Mononuclear cell (primary cell): ENCODE results near the gene ODC1. TPM values are rescaled to one million over a fixed set of nuclear protein-coding genes. Genes with fewer than 3 reads are reported as not detected.
"Not testable (repeated sequence)": the region's sequence is repeated elsewhere in the genome, so short reads cannot be mapped to it uniquely, and the experiment has no call there.

ENCODE experiments used
- H3K27me3 ChIP-seq: 2 replicates; pipeline ENCODE4 v1.6.0; 2011; ENCODE audit warnings: low read length, control low read depth; ENCODE audit not compliant: insufficient read depth
- H3K4me1 ChIP-seq: 2 replicates; pipeline ENCODE4 v1.5.1; 2011; ENCODE audit warnings: mild to moderate bottlenecking, low read length, control low read depth; ENCODE audit not compliant: insufficient read depth
- H3K4me3 ChIP-seq: 2 replicates; pipeline ENCODE4 v1.5.1; 2011; ENCODE audit warnings: mild to moderate bottlenecking, low read length, moderate library complexity
- H3K9me3 ChIP-seq: 2 replicates; pipeline ENCODE4 v1.5.1; 2011; ENCODE audit warnings: low read depth, mild to moderate bottlenecking, control low read depth, low read length
- total RNA-seq: library from RNA; depleted of rRNA; stranded (reverse); fragments of >200 nt; gene quantifications from one replicate; pipeline ENCODE4 v1.2.3, GENCODE V29; 2012

The ODC1 gene
- total RNA-seq, 1 donor, result 163 TPM

DNA sequence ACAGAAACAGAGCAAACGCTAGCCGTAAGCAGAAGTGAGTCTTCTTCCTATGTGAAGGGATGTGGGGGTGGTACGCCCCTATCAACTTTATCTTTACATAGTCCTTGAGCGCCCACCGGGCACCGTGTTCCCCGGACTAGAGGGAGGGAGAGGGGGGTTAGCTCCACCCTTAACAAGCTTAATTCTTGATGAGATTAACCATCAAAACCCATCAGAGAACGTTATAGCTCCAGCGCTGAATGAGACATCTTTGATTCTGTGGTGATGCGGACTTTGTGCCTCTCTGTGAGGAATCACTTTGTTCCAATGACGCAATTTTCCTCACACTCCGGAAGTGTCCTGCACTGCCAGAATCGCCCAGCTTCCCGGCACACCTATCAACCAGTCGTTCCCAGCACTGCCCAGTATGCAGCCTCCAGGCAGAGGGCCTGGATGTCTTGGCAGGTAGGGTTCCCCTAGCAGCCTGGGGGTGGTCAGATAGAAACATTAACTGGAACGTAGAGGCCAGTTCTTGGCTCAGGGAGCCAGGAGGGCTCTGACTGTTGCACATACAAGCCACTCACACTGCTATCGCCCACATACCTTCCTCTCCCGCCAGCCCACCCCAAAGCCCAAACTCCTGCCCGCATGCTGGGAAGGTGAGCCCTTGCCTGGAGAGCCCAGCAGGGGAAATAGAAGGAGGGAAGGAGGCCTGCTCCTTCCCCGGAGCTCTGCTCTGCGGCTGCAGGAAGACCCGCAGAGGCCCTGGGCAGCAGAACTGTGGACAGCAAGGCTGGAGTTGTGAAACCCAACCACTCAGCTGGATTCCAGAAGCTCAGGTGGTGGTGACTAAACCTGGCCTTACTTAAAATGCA is 1.9 kb upstream of the ODC1 start:
- no peaks in the 10 kb centered on the region for H3K27me3 ChIP-seq
- H3K9me3 ChIP-seq, result no peaks in the 10 kb centered on the region
- H3K4me3 ChIP-seq, result no peak overlapping the region
- peaks cover 39% of the 10 kb centered on the region for H3K4me1 ChIP-seq

DNA sequence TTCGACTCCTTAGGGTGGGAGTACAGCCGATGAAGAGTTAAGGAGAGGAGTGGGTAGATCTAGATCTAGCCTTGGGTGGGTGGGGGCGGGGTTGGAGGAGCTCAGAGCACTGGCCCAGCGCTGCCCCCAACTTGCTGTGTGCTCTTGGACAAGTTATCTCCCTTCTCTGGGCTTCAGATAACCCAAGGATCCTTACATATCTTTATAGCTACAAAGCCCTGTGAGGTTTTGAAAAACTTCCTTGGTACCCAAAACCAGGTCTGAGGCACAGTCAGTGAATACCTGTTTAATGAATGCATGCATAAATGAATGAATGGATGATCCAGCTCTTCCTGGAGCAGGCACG is 1.3 kb upstream of the ODC1 start:
- Histone ChIP-seq H3K4me3 (no peak overlapping the region), H3K9me3 (no peaks in the 10 kb centered on the region), H3K4me1 (peaks cover 45% of the 10 kb centered on the region), H3K27me3 (no peaks in the 10 kb centered on the region)

DNA sequence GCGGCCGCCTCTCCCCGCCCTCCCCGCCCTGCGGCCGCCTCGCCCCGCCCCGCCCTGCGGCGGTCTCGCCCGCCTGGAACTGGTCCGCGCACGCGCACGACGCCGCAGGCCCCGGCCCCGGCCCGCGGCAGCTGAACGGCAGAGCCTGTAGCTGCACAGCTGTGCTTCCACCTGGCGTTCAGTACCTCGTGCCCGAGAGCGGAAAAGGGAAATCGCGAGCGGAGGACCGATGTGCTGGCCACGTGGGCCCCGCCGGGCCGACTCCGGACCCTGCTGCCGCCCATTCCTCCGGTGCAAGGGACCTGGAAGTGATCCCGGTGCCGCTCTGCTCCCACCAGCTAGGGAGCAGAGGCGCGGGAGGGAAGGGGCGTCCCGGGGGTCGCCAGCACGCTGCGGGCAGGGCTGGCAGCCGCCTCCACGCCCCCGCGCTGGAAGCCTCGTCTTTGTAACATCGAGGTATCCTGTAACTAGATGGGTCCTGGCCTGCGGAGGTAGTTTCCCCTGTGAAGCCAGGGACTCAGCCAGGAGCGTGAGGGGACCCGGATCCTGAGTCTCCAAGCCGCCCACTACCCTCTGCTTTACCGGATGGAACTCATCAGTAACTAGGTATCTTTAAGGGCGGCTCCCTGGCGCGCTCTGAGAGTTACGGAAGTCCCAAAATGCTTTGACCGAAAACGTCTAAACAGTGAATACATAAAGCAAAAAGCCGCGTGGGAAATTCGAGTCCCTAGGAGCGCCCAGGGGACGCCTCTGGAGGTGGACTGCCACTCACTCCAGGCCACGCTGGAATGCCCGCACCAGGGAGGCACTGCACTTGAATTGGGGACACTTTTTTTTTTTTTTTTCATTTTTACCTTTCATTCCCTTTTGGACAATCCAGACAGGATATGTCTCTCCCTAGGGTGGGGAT is 704 bp upstream of the ODC1 start:
- Histone ChIP-seq H3K4me3 (peak overlapping the region; percentile 60), H3K4me1 (peaks cover 48% of the 10 kb centered on the region), H3K9me3 (no peaks in the 10 kb centered on the region), H3K27me3 (no peaks in the 10 kb centered on the region)

DNA sequence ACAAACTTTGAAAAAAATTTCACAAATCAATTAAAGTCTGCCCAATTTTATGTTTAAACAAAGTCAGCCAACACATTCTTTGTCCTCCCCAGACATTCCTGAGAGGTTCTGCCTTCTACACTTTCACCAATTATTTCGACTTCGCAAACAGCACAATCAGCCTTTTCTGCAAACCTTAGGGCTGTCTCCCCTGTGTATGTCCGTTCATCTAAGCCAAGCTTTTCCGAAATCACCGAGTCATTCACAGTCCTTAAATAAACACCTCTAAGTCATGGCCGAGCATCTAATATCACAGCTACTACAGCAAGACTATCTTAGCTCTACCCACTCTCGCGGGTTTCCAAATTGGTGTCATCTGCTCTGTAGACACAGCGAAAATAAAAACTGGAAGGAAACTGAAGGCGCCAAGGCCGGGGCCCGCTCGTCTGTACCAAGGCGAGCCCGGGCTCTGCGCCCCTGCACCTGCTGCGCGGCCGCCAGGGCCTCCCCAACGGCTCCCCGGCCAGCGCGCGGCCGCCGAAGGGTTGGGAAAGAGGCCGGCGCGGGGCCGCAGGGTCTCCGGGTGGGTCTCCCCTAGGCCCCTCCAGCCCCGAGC is 730 bp downstream of the ODC1 start:
- peaks cover 48% of the 10 kb centered on the region for H3K4me1 ChIP-seq
- H3K4me3 ChIP-seq, result peak overlapping the region; percentile 47
- H3K27me3 ChIP-seq, result no peaks in the 10 kb centered on the region
- no peaks in the 10 kb centered on the region for H3K9me3 ChIP-seq

DNA sequence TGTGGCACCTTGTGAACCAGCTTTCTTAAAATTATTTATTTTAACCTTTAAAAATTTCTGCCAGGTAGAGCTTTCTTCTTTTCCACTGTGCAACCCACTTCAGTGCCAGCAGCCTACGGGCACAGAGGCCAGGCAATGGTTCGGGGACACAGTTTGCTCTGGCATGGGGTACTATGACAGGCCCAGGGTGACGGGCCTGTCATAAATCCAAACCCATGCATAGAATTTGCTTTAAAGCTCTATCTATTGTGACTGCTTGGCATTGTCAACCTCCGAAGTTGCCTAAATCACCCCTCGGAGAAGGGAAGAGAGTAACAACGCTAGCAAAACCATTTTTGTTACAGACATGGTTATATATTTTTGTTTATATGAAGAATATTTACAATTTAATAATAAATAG is 1.5 kb downstream of the ODC1 start:
- Histone ChIP-seq H3K27me3 (no peaks in the 10 kb centered on the region), H3K9me3 (no peaks in the 10 kb centered on the region), H3K4me3 (no peak overlapping the region), H3K4me1 (peaks cover 48% of the 10 kb centered on the region)

DNA sequence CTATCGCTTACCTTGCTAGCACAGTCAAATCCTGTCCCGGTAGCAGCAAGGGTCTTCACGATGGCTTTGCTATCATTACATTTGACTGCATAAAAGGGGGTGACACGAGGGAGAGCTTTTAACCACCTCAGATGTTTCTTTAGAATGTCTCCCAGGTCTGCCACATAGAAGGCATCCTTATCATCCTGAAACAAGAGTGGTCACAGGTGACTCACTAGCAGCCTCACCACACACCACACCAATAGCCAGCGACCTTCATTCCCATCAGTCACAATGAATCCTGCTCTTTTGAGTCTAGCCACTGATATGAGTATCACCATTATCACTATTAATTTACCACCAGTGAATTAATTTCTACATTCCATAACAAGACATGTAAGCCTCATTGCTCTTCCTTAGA is 3.7 kb downstream of the ODC1 start:
- no peak overlapping the region for H3K4me3 ChIP-seq
- no peaks in the 10 kb centered on the region for H3K27me3 ChIP-seq
- H3K9me3 ChIP-seq, result no peaks in the 10 kb centered on the region
- H3K4me1 ChIP-seq, result peaks cover 43% of the 10 kb centered on the region

DNA sequence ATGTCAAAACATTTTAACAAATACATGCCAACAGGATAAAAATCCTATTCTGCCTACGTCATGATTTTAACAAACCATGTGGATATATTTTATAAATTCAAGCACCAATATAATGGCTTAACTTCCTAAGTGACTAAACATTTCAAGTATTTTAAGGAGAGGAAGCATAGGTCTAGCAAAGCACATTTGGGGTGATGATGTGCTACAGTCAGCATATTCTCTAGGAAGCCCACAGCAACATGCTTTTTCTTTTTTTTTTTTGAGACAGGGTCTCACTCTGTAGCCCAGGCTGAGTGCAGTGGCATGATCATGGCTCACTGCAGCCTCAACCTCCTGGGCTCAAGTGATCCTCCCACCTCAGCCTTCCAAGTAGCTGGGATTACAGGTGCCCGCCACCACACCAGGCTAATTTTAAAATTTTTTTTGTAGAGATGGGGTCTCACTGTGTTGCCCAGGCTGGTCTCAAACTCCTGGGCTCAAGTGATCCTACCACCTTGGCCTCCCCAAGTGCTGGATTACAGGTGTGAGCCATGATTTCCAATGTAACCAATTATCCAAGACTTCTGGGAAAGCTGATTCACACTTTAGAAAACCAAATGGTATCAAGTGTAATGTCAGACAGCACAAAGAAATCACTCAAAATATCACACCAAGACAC is 5.5 kb downstream of the ODC1 start:
- not testable (repeated sequence) for H3K4me3 ChIP-seq, H3K9me3 ChIP-seq, H3K27me3 ChIP-seq
- H3K4me1 ChIP-seq, result peaks cover 34% of the 10 kb centered on the region

DNA sequence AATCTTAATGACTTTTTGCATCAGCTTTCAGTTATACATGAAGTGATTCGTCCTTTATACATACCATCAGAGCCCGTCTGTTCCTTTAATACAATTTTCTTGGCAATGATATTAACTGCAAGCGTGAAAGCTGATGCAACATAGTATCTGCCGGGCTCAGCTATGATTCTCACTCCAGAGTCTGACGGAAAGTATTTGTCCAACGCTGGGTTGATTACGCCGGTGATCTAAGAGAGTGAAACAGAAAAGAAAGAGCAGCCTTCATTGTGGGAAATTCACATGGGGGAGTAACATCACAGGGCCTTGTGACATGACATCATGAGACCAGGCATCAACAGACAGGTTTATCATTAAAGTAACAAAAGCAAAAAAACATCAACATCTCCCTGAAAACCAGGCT is 6.2 kb downstream of the ODC1 start:
- peaks cover 27% of the 10 kb centered on the region for H3K4me1 ChIP-seq
- H3K27me3 ChIP-seq, result no peaks in the 10 kb centered on the region
- H3K4me3 ChIP-seq, result no peak overlapping the region
- H3K9me3 ChIP-seq, result no peaks in the 10 kb centered on the region

DNA sequence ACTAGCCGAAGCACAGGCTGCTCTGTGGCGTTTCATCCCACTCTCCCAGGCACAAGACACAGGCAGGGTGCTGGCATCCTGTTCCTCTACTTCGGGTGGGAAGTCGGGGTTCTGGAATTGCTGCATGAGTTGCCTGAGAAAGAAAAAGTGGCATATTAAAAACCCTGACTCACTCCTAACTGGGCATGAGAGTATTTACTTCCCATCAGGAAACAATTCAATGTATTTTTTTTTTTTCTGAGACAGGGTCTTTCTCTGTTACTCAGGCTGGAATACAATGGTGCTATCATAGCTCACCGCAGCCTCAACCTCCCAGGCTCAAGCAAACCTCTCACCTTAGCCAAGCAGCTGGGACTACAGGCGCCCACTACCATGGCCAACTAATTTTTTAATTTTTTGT is 7.4 kb downstream of the ODC1 start:
- Histone ChIP-seq H3K9me3 (no peaks in the 10 kb centered on the region), H3K27me3 (no peaks in the 10 kb centered on the region), H3K4me1 (peaks cover 16% of the 10 kb centered on the region), H3K4me3 (no peak overlapping the region)

DNA sequence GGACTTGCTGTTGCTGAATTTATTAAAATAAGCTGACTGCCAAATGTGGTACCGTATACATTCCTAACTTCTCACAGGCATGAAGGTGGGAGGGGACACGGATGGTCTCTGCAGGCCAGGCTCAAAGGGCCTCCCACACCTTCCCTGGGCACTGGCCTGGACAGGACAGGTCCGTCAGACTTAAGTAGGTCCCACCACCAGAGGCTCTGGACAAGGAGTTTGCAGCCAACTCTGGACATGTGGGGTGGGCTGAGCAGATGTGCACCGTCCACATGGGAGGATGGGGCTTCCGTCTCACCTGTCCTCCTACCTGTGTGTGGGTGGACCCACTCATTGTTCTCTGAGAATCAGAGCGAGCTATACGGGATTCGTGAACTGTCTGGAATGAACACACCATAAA is 8.2 kb downstream of the ODC1 start:
- Histone ChIP-seq H3K4me3 (no peak overlapping the region), H3K27me3 (no peaks in the 10 kb centered on the region), H3K9me3 (no peaks in the 10 kb centered on the region), H3K4me1 (peaks cover 8% of the 10 kb centered on the region)

DNA sequence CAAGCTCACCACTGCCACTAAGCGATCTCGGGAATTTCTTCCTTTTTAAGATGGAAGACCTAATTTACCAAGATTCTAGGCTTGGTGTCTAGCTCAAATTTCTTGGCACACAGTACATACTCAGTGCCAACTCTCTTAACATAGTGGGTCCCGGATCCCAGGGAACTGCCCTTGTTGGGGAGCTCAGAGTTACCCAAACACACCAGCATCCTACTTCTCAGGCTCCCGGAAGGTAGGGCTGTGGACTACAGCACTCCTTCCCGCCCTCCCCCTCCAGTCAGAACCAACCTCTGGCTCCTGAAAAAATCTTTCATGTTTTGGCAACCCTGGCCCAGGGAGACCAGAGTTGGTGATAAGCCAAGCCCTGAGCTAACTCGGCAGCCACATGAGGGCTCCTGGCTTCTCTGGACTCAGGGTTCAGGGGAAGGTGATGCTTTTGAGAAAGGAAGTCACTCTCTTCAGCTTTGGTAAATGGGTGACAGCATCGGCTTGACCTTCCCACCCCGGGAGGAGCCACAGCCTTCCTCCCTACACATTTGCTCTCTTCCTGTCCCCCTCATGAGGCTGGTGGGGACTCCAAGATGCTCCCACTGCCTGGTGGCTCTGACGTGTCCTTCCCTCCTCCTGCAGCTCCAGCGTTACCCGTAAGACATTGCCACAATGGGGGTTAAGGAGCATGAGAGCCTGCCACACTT is 8.8 kb downstream of the ODC1 start:
- peaks cover 5% of the 10 kb centered on the region for H3K4me1 ChIP-seq
- no peaks in the 10 kb centered on the region for H3K27me3 ChIP-seq
- H3K9me3 ChIP-seq, result no peaks in the 10 kb centered on the region
- H3K4me3 ChIP-seq, result no peak overlapping the region

DNA sequence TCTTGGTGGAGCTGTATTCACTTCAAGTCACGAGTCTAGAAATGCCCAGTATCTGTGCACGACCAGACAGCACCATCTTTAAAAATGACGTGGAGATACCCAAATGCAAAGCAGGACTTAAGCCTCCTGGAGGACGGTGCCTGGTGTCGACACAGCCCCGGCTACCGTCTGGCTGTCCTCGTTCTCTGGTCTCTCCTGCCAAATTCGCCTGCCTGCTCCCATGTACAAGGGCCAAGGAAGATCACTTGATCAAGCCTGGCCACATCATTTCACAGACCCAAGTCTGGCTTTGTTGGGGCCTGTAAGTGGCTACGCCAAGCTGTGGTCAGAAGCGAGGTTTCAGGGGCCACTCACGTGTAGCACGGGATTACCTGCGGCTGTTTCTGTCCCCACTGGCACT is 9.4 kb downstream of the ODC1 start:
- Histone ChIP-seq H3K27me3 (no peaks in the 10 kb centered on the region), H3K9me3 (no peaks in the 10 kb centered on the region), H3K4me1 (peaks cover 4% of the 10 kb centered on the region), H3K4me3 (no peak overlapping the region)

DNA sequence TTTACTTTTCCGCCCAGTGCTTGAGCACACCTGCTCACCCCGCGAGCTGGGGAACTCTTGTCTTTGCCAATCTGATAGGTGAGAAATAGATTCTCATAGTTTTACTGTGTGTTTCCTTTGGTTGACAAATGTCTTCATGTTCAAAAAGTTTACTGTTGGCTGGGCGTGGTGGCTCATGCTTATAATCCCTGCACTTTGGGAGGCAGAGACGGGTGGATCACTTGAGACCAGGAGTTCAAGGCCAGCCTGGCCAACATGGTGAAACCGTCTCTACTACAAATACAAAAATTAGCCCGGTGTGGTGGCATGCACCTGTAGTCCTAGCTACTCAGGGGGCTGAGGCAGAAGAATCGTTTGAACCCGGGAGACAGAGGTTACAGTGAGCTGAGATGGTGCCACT is 10.3 kb downstream of the ODC1 start:
- Histone ChIP-seq H3K9me3 (no peaks in the 10 kb centered on the region), H3K4me3 (no peak overlapping the region), H3K27me3 (no peaks in the 10 kb centered on the region), H3K4me1 (peaks cover 4% of the 10 kb centered on the region)

DNA sequence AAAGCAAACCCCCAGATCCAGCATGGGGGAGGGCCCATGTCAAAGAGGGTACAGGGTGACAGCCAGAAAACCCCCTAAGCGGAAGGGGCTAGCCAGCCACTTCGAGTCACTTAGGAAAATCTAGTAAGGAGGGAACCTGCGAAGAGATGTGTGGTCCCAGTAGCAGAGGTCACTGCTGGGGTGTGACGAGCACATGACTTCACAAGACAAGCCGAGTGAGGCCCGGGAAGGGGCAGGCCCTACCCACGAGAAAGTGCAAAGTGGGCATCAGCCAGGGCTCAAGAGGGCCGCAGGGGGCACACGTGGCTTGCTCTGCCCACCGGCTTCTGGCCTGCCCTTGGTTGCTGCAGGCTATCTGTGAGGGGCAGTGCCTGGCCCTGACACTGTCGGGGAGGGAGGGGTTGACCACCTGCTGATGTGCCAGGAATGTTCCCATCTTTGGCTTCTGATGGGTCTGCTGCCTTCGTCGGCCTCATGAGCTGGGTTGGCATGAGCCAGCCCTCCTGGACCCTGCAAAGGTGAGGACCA is 11.5 kb downstream of the ODC1 start:
- H3K4me1 ChIP-seq, result peaks cover 10% of the 10 kb centered on the region
- no peak overlapping the region for H3K4me3 ChIP-seq
- no peaks in the 10 kb centered on the region for H3K9me3 ChIP-seq
- no peaks in the 10 kb centered on the region for H3K27me3 ChIP-seq
